ENCODE data around the gene AKAP4.

DNA sequence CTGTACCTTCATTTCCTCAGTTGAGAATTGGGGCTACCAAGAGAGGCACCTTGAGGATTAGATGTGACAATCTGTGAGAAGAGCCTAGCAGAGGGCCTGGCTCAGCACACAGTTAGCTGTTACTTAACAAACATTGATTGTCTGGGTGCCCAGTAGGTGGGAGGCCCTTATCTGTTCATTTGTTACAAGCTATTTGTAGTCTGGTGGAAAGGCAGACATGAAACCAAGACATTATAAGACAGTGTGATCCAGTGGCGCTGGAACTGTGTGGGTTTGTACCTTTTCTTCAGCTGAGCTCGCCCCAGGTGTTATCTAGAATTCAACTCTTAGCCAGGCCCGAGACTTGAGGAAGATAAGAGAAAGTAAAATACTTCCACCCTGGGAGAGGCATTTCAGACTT is 16.9 kb downstream of the AKAP4 start:
- TF ChIP-seq CTCF (IDR thresholded peaks at IDR 0.05) (no peak), POLR2AphosphoS5 (IDR thresholded peaks at IDR 0.05) (no peak), EP300 (IDR thresholded peaks at IDR 0.05) (no peak), POLR2A (IDR thresholded peaks at IDR 0.05) (no peak)
